ENCODE data around the gene CFAP299. TPM values are rescaled to one million over a fixed set of nuclear protein-coding genes. Genes with fewer than 3 reads are reported as not detected.

The CFAP299 gene
- total RNA-seq, 2 donors from 2014 or later: not detected

DNA sequence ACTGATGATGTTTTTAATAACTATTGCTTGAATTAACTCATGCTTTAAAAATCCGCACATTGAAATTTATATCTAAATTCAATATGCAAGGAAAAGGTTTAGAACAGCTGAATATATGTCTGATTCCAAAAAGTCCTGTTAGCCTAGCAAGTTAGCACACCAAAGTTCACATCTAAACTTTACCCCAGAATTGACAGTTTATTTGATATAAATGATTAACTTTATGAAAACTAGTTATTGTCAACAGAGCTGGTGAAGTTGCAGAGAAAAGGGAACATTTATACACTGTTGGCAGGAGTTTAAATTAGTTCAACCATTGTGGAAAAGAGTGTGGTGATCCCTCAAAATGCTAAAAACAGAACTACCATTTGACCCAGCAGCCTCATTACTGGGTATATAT is 574.4 kb downstream of the CFAP299 start:
- Mint-ChIP-seq H3K27ac (no peak overlapping the region), H3K4me1 (no peaks in the 10 kb centered on the region), H3K36me3 (ENCODE audit: low read depth) (peaks cover 6% of the 10 kb centered on the region), H3K9me3 (peaks cover 21% of the 10 kb centered on the region), H3K27me3 (ENCODE audit: insufficient read depth) (no peaks in the 10 kb centered on the region), H3K4me3 (no peak overlapping the region)
- TF ChIP-seq, protein P1, sequence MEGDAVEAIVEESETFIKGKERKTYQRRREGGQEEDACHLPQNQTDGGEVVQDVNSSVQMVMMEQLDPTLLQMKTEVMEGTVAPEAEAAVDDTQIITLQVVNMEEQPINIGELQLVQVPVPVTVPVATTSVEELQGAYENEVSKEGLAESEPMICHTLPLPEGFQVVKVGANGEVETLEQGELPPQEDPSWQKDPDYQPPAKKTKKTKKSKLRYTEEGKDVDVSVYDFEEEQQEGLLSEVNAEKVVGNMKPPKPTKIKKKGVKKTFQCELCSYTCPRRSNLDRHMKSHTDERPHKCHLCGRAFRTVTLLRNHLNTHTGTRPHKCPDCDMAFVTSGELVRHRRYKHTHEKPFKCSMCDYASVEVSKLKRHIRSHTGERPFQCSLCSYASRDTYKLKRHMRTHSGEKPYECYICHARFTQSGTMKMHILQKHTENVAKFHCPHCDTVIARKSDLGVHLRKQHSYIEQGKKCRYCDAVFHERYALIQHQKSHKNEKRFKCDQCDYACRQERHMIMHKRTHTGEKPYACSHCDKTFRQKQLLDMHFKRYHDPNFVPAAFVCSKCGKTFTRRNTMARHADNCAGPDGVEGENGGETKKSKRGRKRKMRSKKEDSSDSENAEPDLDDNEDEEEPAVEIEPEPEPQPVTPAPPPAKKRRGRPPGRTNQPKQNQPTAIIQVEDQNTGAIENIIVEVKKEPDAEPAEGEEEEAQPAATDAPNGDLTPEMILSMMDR (conservative IDR thresholded peaks at IDR 0.05): no peak
- Histone ChIP-seq H3K27ac (ENCODE audit: low read depth, low read length) (no peak overlapping the region), H3K9ac (ENCODE audit: extremely low read depth, low read length, poor library complexity, severe bottlenecking) (no peak overlapping the region), H3K27me3 (ENCODE audit: control insufficient read depth, insufficient read depth, low read length, poor library complexity, severe bottlenecking) (no peaks in the 10 kb centered on the region), H3K4me3 (ENCODE audit: low read length) (no peak overlapping the region), H3K4me1 (ENCODE audit: control insufficient read depth, insufficient read depth, low read length) (no peaks in the 10 kb centered on the region), H3K36me3 (ENCODE audit: control insufficient read depth, insufficient read depth, low read length) (no peaks in the 10 kb centered on the region), H3K9me3 (ENCODE audit: control insufficient read depth, low read length) (no peaks in the 10 kb centered on the region)
- no peak for DNase-seq
- no CpG with 5 or more reads among the region's 1 CpG for WGBS, 2 experiments (ENCODE audit: insufficient coverage in 1 of 2, insufficient read length in 1 of 2)

DNA sequence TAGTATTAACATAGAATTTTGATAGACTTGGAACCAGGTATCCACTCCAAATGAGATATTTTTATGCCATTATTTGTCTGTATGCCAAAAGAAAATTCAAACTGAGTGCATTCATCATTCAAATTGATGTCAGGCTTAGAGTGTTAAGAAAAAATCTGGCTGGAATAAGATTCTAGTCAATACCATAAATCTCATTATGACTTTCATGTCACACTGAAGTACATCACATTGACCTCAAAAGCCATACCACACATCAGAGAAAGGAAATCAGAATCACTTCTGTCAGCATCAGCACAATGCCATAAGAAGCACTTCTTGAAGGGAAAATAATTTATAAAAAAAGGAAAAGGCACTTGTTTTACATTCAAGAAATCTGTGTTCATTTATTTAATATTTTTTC is 575.9 kb downstream of the CFAP299 start:
- DNase-seq: no peak
- Histone ChIP-seq H3K36me3 (ENCODE audit: control insufficient read depth, insufficient read depth, low read length) (no peaks in the 10 kb centered on the region), H3K27ac (ENCODE audit: low read depth, low read length) (no peak overlapping the region), H3K27me3 (ENCODE audit: control insufficient read depth, insufficient read depth, low read length, poor library complexity, severe bottlenecking) (no peaks in the 10 kb centered on the region), H3K9ac (ENCODE audit: extremely low read depth, low read length, poor library complexity, severe bottlenecking) (no peak overlapping the region), H3K9me3 (ENCODE audit: control insufficient read depth, low read length) (no peaks in the 10 kb centered on the region), H3K4me3 (ENCODE audit: low read length) (no peak overlapping the region), H3K4me1 (ENCODE audit: control insufficient read depth, insufficient read depth, low read length) (no peaks in the 10 kb centered on the region)
- TF ChIP-seq, protein P1 (conservative IDR thresholded peaks at IDR 0.05): no peak
- Mint-ChIP-seq H3K4me1 (no peaks in the 10 kb centered on the region), H3K9me3 (peaks cover 10% of the 10 kb centered on the region), H3K27ac (no peak overlapping the region), H3K4me3 (no peak overlapping the region), H3K27me3 (ENCODE audit: insufficient read depth) (no peaks in the 10 kb centered on the region), H3K36me3 (ENCODE audit: low read depth) (peaks cover 6% of the 10 kb centered on the region)

DNA sequence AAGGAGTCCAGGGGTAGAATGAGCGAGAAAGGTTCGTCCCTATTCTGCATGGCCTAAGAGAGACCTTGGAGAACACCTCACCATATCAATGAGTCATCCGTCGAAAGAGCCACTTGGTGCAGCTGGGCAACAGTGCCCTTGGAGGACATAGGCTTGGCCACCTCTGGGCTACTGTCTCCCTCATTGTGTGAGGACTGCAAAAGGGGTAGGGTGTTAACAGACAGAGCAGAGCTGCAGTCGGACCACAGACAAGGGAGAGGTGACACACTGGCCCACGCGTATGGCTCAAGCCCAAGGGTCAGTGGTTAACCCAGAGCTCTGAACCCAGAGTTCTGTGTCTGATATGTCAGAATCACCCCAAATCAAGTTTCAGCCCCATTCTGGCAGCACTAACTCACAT is 576.8 kb downstream of the CFAP299 start:
- TF ChIP-seq, protein P1 (conservative IDR thresholded peaks at IDR 0.05): no peak

More for the DNA sequence above, 576.8 kb downstream of the CFAP299 start:
- Mint-ChIP-seq H3K27me3 (ENCODE audit: insufficient read depth) (no peaks in the 10 kb centered on the region), H3K4me1 (no peaks in the 10 kb centered on the region), H3K4me3 (no peak overlapping the region), H3K27ac (no peak overlapping the region), H3K9me3 (peaks cover under 1% of the 10 kb centered on the region), H3K36me3 (ENCODE audit: low read depth) (peaks cover under 1% of the 10 kb centered on the region)
- 90 to 100% methylated on average over 4 to 7 of the region's 7 CpGs for WGBS, 2 experiments (ENCODE audit: insufficient coverage in 1 of 2, insufficient read length in 1 of 2)
- H3K27ac ChIP-seq (ENCODE audit: low read depth, low read length): no peak overlapping the region
- no peaks in the 10 kb centered on the region for H3K27me3 ChIP-seq (ENCODE audit: control insufficient read depth, insufficient read depth, low read length, poor library complexity, severe bottlenecking)
- no peak overlapping the region for H3K9ac ChIP-seq (ENCODE audit: extremely low read depth, low read length, poor library complexity, severe bottlenecking)
- H3K4me1 ChIP-seq (ENCODE audit: control insufficient read depth, insufficient read depth, low read length): no peaks in the 10 kb centered on the region
- no peak overlapping the region for H3K4me3 ChIP-seq (ENCODE audit: low read length)
- no peak for DNase-seq
- H3K9me3 ChIP-seq (ENCODE audit: control insufficient read depth, low read length): no peaks in the 10 kb centered on the region
- no peaks in the 10 kb centered on the region for H3K36me3 ChIP-seq (ENCODE audit: control insufficient read depth, insufficient read depth, low read length)

Measured in endodermal cell (in vitro differentiated cells).